NCI-H2171 treated with DMSO at 0.1 percent for 48 hours (cell line): Measurements from ENCODE around the gene CASP4.
"Not testable (repeated sequence)": the region's sequence is repeated elsewhere in the genome, so short reads cannot be mapped to it uniquely, and the experiment has no call there.

Source experiments
- DNase-seq: peaks from one replicate; lab custom pipeline; 2025; lab: John Stamatoyannopoulos, UW

CASP4 gene

GRCh38 chr11:104968355-104968855 is at the start of gene CASP4:
CASP4 (minus strand) TSS chr11:104968574; CDS start chr11:104968525, 49 bp downstream.
- DNase-seq: no peak

GRCh38 chr11:105007463-105007862 is 39.1 kb upstream of the CASP4 start:
- no peak for DNase-seq

GRCh38 chr11:105005451-105005845 is 37.1 kb upstream of the CASP4 start:
- DNase-seq: no peak

- DNase-seq: no peak
Measured at GRCh38 chr11:105004021-105004420, 35.6 kb upstream of the CASP4 start.

GRCh38 chr11:105003151-105003550 is 34.8 kb upstream of the CASP4 start:
- DNase-seq: no peak

- no peak for DNase-seq
Measured at GRCh38 chr11:105000797-105001196, 32.4 kb upstream of the CASP4 start.

GRCh38 chr11:105000167-105000566 is 31.8 kb upstream of the CASP4 start:
- DNase-seq: no peak

GRCh38 chr11:104999721-105000120 is 31.3 kb upstream of the CASP4 start:
- DNase-seq: no peak

- DNase-seq: no peak
Measured at GRCh38 chr11:104997288-104997687, 28.9 kb upstream of the CASP4 start.

GRCh38 chr11:104995001-104995408 is 26.6 kb upstream of the CASP4 start:
- no peak for DNase-seq

- DNase-seq: no peak
Measured at GRCh38 chr11:104992781-104993180, 24.4 kb upstream of the CASP4 start.

- no peak for DNase-seq
Measured at GRCh38 chr11:104991994-104992393, 23.6 kb upstream of the CASP4 start.

GRCh38 chr11:104984808-104985207 is 16.4 kb upstream of the CASP4 start:
- DNase-seq: no peak

- no peak for DNase-seq
Measured at GRCh38 chr11:104979839-104980238, 11.5 kb upstream of the CASP4 start.

- no peak for DNase-seq
Measured at GRCh38 chr11:104973616-104974015, 5.2 kb upstream of the CASP4 start.

GRCh38 chr11:104972924-104973323 is 4.5 kb upstream of the CASP4 start:
- DNase-seq: not testable (repeated sequence)

GRCh38 chr11:104970756-104971155 is 2.4 kb upstream of the CASP4 start:
- DNase-seq: no peak

- DNase-seq: no peak
Measured at GRCh38 chr11:104968856-104969776, 742 bp upstream of the CASP4 start.

- DNase-seq: no peak
Measured at GRCh38 chr11:104967534-104968354, 630 bp downstream of the CASP4 start.

- DNase-seq: no peak
Measured at GRCh38 chr11:104965735-104966134, 2.6 kb downstream of the CASP4 start.

GRCh38 chr11:104964247-104964646 is 4.1 kb downstream of the CASP4 start:
- no peak for DNase-seq

- no peak for DNase-seq
Measured at GRCh38 chr11:104962852-104963251, 5.5 kb downstream of the CASP4 start.

GRCh38 chr11:104957280-104957679 is 11.1 kb downstream of the CASP4 start:
- no peak for DNase-seq
